Amniotic stem cell (primary cell): ENCODE measurements around the gene OTX2.

Experiments used
- DNase-seq: peaks from one replicate; lab custom pipeline; 2025; lab: John Stamatoyannopoulos, UW

Gene OTX2

DNA sequence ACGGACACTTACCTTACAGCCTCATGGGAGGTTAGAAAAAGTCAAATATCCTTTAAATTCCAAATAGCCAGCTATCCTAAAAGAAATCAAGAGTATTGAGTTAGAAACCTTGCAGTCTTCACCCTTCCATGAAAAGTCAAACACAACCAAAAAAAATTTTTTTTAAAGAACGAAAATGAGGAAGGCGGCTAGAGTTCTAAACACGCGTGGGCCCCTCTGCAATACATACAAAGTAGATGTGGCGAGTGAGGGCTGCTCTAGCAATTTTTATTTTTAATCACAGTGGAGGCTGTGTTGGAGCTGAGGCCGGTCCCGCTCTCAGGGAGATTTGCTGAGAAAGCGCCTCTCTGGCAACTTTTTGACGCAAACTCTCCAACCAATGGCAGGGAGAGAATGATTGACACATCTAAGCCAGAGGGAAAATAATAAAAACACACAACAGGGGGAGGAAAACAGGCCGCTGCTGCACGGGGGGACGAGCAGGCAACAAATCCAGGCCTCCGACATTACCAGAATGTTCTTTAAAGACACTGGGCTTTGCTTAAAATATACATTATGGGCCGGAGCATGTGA, at the start of gene OTX2:
TSS of gene OTX2 (minus strand) at position 333 of the 573 bp plus-strand sequence. CDS start 5,023 bp downstream, outside the sequence.
- DNase-seq: no peak

DNA sequence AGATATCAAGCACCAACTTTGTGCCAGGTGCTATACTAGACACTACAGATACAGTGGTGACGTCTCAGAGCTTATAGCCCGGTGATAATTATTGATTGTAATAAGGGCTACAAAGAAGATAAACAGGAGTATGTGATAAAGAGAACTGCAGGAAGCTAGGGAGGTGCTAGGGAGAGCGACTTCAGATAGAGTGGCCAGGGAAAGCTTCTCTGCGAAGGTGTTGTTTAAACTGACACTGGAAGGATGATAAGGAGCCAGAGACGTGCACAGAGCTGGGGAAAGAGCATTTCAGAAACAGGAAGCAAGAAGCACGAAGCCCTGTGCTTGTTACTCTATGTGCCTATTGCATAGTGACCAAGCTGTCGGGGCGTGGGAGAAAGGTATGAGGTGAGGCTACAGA, 48.1 kb upstream of the OTX2 start:
- DNase-seq: no peak

DNA sequence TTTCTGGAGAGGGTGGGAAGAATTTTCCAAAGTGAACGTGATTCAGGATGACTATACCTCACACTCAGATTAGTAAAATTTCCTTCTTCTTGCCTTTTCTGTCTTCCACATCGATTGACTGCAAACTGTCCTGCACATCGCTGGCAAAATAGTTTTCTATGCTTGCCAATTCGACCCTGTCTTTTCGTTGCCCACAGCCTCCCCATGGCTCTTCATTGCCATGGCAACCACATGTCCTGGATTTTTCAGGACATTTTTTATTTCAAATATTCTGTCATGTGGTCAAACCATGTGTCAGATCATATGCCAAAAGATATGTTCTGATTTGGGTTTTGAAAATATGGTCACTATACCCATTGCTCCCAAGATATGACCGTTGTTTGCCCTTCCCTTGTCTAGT, 46.9 kb upstream of the OTX2 start:
- no peak for DNase-seq

DNA sequence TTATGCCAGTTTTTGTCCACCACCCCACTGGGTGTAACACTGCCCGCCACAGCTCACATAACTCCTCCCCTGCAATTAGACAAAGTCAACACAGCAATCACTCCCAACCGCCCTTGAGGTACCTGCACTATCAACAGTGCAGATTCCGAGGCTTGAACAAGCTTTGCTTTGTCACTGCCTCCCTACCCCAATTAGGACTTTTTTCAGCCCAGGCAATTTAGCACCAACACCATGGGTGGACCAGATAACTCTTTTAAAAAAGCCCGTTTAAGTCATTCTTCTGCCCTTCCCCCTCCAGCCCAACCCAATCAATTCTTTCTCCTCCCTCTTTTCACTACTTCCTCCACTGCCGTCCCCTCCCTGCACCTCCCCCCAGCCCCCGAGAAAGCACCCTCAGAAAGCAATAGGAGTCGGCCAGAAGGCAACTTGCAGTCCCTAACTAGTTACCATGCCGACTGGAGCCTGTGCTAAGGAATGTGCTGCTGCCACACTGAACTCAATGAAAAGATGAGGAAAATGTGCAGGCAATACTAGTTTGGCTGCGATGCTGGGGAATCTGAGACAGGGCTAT, 45.7 kb upstream of the OTX2 start:
- DNase-seq: no peak

DNA sequence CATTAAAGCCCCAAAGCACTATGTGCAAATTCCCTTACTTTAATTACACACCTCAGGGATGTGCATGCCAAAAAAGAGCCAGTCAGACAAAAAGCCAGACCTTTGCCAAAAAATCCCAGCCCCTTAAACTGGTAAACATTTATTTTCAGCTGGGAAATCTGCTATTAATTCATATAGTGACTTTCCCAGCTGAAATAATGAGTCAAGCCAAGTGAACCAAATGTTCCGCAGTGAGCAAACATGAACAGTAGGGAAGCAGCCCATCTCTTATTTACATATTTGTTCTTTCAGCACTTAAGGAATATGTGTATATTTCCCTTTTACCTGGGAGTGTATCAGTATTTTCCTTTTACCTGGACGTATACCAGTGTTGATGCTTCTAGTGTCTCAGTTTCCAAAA, 44.0 kb upstream of the OTX2 start:
- no peak for DNase-seq

DNA sequence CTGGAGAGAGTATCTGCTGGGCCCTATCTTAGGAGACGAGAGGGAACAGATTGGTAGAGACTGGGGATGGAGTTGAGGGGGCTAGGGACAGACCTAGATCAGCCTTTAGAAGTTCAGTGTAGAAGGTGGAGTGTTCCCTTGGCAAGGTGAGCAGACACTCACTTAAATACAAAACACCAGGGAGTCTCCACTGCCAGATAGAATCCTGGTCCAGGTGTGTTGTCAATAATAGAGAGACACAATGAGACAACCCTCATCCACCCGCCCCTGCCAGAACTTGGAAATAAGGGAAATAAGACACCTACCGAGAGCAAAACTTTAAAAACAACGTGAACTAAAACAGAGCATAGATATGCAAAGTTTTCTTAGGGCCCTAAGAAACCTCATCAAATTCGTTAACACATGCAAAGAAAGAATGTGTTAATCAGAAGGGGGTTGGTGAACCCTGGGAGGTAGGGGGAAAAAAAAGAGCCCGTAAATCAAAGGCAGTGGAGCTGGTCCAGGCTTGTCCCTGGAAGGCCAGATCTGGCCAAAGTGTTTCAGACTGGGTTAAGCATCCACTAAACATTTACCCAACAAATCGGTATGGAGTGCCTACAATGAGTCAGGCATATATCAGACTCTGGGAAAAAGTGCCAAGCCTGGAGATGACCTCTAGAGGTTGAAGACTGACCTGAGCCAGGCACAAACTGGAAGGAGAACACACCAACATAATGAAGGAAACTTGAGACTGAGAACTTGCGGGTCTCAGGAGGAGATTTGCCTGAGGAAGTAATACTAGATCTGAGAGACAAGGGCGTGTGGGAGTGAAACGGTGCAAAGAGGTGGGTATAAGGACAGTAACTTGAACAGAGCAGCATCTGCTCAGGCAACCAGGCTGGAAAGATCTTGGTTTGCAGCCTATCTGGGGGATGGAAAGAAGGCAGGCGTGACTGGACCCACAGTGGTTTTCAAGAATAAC, 37.0 kb upstream of the OTX2 start:
- DNase-seq: no peak

DNA sequence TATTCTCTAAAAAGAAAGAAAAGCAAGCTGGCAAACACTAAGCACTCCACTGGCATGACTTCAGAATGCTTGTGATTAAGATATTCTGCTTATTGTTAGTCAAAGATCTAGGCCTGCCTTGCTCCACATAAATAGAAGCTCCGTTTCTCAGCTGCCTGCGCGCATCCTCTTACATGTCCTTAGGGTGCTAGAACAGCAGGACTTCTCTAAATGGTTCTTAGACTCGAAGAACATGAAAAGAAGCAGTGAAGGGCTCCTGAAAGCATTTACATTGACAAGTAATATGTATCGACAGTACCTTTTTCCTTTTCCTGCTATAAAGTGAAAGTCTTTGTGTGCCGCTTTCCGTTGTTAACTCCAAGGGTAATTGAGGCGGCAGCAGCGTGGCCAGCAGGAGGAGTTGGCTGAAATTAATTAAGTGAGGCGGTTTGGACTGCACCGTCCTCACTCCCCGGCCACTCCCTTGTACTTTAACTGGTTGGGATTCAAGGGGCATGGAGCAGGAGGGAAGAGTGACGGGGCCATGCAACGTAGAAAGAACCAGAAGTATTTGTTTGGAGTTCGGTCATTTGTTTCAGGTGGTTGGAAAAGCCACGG, 34.2 kb upstream of the OTX2 start:
- no peak for DNase-seq

DNA sequence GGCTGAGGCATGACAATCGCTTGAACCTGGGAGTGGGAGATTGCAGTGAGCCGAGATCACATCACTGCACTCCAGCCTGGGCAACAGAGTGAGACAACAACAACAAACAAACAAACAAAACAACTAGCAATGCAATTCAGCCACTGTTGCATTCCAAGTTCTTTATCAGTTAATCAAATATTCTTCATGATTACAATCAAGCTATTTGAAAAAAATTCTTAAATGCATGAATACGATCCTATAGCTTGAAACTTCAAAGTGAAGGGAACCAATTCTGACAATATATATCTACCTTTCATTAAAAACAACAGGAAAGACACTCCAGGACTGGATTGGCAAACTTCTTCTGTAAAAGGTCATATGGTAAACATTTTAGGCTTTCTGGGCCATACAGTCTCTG, 31.3 kb upstream of the OTX2 start:
- DNase-seq: no peak

DNA sequence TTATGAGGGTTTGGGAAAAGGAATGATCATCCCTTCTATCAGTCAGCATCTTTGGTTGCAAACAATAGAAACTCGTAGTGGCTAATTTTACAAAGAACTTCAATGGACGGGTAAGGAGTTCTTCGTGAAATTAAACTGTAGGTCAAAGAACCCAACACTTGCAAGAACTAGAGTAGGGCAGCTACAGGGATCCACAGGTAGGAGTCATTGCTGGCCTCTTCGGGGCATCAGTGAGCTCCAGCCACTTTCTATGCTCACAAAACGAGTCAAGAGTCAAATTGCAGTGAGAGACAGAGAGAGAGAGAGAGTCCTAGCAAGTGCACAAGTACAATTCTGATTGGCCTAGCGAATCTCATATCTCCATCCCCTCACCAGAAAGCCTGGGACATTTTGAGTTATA, 29.9 kb upstream of the OTX2 start:
- no peak for DNase-seq

DNA sequence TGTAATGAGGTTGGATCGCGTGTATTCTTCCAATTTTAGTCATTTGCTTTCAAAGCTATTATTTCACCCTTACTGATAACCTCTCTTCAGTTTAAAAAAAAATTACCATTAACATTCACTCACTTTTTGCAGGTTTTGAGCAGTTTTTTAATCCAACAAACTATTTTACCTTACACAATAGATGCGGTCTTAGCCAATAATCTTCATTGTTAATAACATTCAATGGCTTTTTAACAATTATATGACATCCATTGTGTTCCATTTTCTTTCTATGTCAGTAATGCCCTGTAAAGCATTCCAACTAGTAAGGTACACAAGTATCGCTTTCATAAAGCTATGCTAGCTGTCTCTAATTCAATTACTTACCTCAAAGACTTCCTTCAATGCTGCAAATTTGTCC, 18.9 kb upstream of the OTX2 start:
- no peak for DNase-seq

DNA sequence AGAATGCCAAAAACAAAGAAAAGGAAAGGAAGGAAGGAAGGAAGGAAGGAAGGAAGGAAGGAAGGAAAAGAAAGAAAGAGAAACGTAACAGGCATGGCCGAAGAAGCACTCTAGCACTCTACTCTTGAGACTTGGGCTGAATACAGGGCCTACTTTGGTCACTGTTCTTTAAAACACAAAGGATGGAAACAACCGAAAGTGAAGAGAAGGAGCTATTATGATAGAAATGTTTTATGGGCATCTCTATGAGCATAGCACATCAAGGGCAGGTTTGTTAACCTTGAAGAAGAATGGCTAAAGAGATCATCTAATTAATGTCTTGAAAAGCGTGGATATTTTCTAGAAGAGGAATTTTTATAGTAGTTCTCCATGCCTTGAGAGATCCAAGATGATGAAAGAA, 15.9 kb upstream of the OTX2 start:
- DNase-seq: no peak

DNA sequence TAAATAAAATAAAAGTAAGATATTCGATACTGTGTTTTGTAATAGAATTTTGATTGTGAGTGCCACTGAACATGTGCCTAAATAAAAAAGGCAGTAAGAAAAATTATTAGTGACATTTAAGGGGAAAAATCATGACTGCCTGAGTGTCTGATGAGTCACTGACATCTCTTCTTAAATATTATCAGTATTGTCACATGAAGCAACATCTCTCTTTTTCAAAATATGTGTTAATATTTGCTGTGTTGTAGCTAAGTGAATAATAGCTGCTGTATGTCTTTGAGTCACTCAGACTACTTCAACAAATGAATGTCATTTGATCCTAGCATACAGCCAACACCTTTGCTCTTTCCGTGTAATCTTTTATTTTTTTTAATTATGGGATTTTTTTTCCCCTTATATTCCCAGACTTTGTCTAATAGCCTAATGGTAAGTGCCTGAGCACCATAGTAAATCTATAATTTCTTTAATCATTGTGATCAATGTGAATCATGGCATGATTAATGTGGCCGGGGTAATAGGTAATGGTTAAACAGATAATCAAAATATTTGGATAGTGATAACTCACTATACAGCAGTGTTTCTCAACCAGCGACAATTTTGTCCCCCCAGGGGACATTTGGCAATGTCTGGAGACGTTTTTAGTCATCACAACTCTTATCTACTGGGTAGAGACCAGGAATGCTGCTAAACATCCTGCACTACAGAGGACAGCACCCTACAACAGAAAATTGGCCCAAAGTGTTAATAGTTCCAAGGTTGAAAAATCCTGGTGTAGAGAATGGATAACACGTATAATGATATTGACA, 11.7 kb upstream of the OTX2 start:
- DNase-seq: no peak

DNA sequence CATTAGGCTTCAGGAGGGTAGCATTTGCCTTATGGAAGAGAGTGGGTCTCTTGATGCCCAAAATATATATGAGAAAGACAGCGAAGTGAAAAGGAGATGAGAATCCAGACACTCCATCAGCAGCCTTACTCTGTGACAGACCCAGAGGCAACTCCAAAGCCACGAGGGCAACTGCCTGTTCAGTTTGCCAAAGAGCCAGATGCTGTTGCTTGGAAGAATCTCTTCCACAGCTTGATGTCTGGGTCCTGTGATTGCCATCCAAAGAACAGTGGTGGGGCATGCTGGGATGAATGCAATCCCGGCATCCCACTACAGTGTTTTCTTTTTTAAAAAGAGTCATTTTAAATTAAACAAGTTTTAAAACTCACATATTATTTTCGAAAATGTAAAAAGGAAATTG, 10.9 kb upstream of the OTX2 start:
- no peak for DNase-seq

DNA sequence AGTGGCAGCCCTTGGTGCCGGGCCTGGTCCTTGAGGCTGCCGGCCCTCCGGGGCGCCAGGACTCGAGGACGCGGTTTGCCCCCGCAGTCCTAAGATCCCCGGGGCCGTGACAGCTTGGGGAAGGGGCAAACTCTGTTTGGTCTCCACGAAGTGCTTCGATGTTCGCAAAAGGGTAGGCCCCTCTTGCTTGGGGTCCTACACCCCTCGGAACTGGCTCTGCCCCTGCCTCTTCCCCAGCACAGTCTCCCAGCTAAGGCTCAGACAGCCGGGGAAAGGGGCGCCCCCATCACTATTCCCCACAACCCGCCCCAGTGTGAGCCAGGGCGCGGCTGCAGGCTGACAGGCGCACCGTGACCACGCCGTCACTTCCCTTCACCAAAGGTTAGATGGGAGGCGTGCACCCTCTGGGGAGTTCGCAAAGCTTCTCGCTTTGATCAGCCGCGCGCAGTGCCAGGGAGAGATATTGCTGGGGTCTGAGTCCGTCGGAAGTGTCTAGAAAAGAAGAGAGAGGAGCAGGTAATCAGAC, 7.2 kb upstream of the OTX2 start:
- DNase-seq: no peak

DNA sequence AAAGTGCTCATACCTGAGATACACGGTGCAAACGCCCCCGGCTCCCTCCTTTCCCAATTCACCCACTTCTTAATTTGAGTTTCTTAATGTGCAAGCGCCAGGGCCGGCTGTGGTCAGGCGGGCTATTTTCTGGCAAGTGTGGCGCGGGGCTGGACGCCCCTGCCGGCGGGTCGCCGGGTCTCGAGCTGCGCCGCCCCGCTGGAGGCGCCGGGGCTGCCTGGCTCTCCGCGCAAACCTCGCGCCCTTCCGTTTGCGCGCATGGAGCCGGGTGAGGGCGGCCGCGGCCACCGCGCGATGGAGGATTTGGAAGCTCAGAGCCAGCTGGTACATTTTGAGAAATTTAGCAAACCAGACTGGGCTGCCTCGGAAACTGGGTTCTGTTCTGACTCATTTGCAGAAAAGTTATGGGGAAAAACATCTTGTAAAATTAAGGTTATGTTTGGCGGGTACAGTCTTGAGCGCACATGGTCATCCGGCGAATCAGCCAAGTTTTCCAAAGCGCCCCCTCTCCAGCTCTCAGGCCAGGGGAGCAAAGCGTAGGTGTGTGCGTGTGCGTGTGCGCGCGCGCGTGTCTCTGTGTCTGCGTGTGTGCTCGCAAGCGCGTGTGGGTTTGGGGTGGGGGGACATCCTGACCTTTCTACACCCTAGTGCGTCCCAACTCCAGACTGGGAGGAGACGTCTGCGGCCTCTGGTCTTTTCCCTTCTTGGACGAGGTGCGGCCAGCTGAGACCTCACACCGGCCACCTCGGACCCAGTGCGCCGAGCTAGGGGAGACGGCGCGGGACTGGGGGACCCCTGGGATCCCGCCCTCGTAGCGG, 6.5 kb upstream of the OTX2 start:
- no peak for DNase-seq

DNA sequence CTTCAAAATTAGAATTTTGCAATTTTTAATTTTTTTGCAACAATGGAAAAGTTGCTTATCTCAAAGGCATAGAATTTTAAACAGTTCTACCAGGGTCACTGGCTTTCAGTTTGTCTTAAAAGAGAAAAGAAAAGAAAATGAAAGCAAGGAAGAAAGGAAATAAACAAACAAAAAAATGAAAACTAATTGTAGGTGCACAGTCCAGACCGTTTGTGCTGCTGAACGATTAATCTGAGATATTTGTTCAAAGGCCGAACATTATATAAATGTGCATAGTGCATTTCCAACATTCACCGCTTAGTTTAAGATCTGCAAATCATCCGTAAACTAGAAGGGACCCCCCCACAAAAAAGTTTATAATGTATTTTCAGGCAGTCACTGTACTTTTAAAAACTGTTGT, 5.5 kb upstream of the OTX2 start:
- no peak for DNase-seq

DNA sequence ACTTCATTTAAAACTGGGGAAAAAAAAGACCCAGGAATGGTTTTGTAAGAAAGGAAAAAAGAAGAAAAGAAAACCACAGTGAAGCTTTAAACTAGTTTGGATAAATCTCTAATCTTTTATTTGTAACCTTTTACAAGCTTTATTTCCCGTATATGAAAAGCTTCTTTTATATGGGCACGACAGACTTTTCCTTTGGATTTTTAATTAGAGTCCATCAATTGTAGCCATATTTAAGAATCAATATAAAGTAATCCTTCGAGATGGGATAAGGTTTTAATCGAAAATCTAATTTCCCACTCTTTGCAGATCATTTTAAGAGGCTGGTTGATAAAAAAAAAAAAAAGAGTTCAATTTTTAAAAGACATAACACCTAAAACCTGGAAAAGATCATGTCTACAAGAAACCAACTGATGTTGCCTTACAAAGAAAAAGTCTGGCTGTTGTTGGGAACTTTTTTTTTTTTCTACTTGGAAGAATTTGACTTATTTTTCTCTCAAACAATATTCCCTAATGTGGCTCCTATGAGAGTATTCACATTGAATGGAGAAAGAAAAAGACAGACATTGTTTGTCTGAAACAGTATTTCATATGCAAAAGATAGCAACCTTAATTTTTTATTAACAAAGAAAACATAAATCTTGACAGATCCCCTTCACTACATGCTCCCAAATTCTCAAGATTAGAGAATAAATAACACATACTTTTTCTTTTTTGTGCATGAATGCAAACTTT, 4.9 kb upstream of the OTX2 start:
- no peak for DNase-seq

DNA sequence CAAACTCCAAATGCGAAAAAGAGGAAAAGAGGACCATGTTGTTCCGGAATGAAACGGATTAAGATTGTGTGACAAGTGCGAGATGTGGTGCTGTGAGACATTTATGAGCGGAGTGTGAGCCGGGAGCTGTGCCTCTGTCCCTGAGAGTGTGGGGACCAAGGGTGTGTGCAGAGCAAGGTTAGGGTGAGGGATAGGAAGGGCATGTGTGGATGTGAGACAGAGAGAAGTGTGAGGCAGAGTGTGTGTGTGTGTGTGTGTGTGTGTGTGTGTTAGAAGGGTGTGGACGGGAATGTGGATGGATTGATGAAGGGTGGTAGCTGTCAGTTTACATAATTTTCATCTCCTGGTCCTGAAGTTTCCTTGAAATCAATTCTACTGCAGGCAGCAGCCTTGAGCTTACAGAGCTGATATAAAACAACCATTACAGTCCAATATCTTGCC, 4.3 kb upstream of the OTX2 start:
- no peak for DNase-seq

DNA sequence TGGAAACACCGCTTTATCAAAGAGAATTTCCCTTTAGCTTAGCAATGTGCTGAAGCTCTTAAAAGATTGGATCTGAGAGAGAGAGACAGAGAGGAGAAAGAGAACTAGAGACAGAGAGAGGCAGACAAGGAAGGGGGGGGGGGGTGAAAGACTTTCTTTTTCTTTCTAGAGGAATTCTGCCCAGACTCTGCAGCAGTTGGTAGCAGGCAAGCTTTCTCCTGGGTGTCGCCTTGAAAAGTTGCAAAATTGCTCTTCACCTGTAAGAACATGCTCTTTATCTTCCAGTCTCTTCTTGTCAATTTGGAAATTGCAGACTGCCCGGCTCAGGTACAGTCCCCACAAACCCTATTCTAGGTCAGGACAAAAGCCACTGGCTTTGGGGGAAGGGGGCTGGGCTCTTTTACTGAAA, 2.9 kb upstream of the OTX2 start:
- DNase-seq: no peak
